NCI-H446 (cell line): ENCODE data around the gene TGFBRAP1.
A peak's percentile ranks its signal among the peaks of the same experiment; 100 is the strongest.

Source experiments
- DNase-seq, 2 experiments: peaks; one replicate each; lab custom pipeline; 2025; lab: John Stamatoyannopoulos, UW

The TGFBRAP1 gene

DNA sequence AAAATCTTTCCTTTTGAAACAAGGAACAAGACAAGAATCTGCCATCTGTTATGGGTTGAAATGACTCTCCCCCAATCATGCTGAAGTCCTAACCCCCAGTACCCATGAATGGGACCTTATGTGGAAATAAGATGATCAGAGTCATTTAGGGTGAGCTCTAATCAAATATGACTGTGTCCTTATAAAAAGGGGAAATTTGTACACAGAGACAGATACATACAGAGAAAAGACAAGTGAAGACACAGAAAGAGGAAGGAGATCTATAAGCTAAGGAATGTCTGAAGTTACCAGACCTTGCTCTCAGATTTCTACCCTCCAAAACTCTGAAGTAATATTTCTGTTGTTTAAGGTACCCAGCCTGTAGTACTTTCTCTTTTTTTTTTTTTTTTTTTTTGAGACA, 15.7 kb downstream of the TGFBRAP1 start:
- no peak for DNase-seq

GRCh38 chr2:105309147-105309545, 20.4 kb downstream of the TGFBRAP1 start:
- DNase-seq: no peak

DNA sequence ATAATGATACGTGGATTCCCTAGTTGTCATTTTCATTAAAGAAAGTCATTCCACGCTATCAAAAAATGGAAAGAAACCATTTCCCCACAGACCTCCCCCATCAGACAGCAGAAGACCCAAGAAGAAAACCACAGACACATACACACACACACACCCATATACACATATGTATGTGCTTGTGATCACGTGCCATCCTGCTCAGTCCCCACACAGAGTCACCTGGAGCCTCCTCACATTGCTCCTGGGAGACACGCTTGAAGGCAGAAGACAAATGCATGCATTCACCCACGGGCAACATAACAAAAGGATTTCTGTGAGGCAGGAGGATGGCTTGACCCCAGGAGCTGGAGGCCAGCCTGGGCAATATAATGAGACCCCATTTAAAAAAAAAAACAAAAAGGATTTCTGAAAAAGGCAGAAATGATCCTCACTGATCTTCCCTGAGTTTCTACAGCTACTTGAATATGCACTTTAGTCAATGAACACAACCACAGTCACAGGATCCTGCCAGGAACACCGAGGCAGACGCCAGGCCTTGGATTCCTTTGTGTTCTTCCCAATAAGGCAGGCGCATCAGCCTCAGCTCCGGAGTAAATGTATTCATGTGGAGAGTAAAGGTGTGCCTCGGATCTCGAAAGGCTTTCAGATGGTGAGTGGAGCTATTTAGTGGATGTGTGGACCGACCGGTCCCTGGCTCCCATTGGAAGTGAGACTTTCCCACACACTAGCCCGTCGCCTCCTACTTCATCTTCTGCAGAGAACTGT, 21.0 kb downstream of the TGFBRAP1 start:
- DNase-seq: no peak

GRCh38 chr2:105307962-105308361, 21.6 kb downstream of the TGFBRAP1 start:
- no peak for DNase-seq

- DNase-seq: no peak
Measured at GRCh38 chr2:105307550-105307949, 22.0 kb downstream of the TGFBRAP1 start.

DNA sequence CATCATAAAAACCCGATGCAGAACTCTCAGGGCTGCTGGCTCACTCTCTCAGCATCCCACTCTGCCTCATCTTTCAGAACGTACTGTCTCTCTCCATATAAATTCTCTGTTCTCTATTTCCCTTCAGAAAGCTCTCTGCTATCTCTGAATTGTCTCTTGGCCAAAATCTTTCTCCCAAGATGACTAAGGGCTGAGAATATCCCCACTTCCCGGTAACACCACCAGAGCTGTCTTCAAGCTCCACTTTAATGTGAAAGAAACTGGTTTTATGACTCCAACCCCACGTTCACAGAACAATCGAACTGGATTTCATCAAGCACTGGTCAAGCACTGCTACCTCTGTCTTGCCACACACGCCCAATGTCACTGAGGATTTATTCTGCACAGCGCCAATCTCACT, 22.4 kb downstream of the TGFBRAP1 start:
- DNase-seq: no peak

GRCh38 chr2:105301646-105302045, 27.9 kb downstream of the TGFBRAP1 start:
- no peak for DNase-seq

DNA sequence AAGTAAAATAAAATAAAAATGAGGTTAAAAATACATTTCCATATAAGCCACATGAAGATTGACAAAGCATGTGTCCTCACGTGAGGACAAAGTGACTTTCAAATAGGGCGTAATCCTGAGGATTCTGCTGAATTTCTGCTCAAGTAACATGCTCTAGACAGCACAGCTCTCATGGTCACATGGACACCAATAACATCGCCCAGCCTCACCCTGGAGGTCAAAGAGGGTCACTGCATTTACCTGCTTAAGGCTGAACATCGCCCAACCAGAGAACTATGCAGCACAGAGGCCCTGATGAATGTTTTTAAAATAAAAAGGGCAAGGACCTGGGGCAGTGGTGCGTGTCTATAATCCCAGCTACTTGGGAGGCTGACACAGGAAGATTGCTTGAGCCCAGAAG, 30.2 kb downstream of the TGFBRAP1 start:
- no peak for DNase-seq

- no peak for DNase-seq
Measured at GRCh38 chr2:105298017-105298416, 31.5 kb downstream of the TGFBRAP1 start.

DNA sequence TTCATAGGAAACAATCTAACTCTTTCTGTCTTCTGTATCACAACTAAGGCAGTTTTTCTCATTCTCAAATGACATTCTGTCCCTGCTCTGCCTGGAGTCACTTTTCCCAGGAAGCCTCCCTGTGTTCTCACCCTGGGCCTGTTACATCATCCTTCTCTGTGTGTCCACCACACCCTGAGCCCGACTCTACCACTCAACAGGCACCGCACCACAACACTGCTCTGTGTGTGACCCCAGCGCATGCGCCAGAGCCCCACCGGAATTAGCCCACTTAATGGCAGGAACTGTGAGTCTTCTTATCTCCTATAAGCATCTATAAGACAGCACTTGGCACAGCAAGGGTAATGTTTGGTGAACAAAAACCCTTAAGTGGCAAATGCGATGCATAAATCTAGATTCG, 32.3 kb downstream of the TGFBRAP1 start:
- DNase-seq: no peak

GRCh38 chr2:105296017-105296611, 33.4 kb downstream of the TGFBRAP1 start:
- no peak for DNase-seq

DNA sequence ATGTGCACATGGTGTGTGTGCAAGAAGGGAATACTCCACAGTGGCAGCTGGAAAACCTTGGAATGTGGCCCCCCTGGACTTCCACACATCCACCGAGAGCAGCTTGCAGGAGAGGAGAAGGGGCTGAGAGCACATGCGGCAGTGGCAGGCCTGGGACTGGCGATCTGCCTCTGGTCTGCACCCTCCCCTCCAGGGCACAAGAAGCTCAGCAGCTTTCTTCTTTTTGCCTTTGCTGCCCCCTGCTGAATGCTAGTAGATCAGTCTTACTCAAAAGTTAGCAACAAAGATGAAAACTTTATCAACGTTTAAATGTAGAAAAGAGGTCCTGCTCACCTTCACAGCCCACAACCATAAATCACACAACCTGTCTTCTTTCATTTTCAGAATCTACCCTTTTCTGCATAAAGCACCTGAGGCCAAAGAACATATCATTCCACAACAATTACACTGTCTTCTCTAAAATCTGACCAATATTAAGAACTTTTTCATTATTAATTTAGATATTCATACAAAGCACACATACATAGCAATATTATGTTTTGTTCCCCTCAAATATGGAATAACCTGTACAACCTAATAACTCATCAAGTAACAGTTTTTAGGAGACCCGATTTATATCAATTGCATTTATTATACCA, 34.6 kb downstream of the TGFBRAP1 start:
- peak in 1 of 2 experiments; percentile 43 for DNase-seq

DNA sequence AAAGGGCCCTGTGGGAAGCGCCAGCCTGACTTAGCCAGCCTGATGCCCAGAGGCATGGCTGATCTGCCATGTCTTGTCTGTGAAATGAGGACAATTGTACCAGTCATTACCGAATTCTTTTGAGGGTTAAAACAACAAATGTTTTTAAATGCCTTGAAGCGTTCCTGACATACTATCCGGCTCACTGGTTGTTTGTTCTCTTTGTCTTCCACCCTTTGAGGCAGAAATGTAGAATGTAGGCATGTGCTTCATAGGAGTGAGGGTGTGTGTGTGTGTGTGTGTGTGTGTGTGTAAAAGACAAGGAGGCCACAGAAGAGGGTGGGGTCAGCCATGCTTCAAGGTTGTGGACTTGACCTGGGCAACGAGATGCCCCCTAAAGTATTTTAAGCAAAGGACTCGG, 35.5 kb downstream of the TGFBRAP1 start:
- DNase-seq: no peak

GRCh38 chr2:105291981-105292380, 37.6 kb downstream of the TGFBRAP1 start:
- no peak for DNase-seq

DNA sequence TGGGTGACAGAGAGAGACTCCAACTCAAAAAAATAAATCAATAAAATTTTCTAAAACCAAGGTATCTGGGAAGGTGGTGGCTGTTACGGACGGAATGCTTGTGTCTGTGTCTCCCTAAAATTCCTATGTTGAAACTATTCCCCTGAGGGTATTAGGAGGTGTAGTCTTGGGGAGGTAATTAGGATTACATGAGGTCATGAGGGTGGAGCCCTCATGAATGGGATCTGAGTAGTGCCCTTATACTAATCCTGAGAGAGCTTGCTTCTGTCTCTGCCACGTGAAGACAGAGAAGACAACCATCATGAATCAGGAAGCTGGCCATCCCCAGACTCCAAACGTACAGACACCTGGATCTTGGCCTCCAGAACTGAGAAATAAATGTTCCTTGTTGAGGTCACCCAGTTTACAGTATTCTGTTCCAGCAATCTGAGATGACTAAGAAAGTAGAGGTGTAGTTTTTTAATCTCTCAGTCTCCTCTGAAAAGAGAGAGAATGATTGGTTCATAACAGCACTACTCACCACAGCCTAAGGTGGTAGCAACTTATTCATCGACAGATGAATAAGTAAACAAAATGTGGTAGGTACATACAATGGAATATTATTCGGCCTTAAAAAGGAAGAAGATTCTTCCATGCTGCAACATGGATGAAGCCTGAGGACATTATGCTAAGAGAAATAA, 38.4 kb downstream of the TGFBRAP1 start:
- DNase-seq: no peak

GRCh38 chr2:105288133-105288532, 41.4 kb downstream of the TGFBRAP1 start:
- no peak for DNase-seq

GRCh38 chr2:105287692-105288091, 41.8 kb downstream of the TGFBRAP1 start:
- DNase-seq: no peak

- no peak for DNase-seq
Measured at GRCh38 chr2:105283532-105283931, 46.0 kb downstream of the TGFBRAP1 start.

- DNase-seq: no peak
Measured at GRCh38 chr2:105280281-105280680, 49.3 kb downstream of the TGFBRAP1 start.

- no peak for DNase-seq
Measured at GRCh38 chr2:105279126-105279525, 50.4 kb downstream of the TGFBRAP1 start.

DNA sequence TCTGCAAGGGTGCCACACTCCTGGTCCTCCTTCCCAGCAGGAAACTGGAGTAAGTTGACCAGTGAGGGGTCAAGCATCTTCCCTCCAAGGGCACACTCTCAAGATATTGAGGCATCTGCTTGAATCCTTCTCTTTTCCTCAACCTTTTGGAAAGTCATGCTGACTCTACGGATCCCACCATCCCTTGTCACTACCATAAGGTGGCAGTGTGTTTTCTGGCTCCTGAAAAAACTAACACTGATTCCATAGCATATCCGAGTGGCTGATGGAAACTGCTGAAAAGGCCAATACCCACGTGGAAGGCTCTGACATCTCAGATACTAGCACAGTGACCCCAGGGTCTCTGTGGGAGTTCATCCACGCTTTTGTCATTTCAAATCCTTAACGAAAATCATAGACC, 50.9 kb downstream of the TGFBRAP1 start:
- DNase-seq: no peak

GRCh38 chr2:105274046-105274445, 55.5 kb downstream of the TGFBRAP1 start:
- DNase-seq: no peak

- DNase-seq: no peak
Measured at GRCh38 chr2:105272176-105272575, 57.4 kb downstream of the TGFBRAP1 start.
